CD14-positive monocyte (primary cell): ENCODE data around the gene ACE. TPM values are rescaled to one million over a fixed set of nuclear protein-coding genes. Genes with fewer than 3 reads are reported as not detected.

Experiments used
- DNase-seq, 3 donors: peaks; one replicate each; pipeline ENCODE4 v3.0.0-alpha.2; 2011 to 2022
- H2AFZ ChIP-seq: 2 replicates; pipeline ENCODE4 v1.6.0; 2012; ENCODE audit warnings: mild to moderate bottlenecking, low read depth, low read length, inconsistent platforms; ENCODE audit not compliant: insufficient read depth, poor library complexity, severe bottlenecking
- H3K27ac ChIP-seq, 2 donors: 1 replicate in 1 of 2; 2 replicates in 1 of 2; pipeline ENCODE4 v1.5.1; 2012 to 2013; ENCODE audit warnings: low read length in 2 of 2, control low read depth in 1 of 2, inconsistent platforms in 1 of 2, low read depth in 1 of 2, mild to moderate bottlenecking in 1 of 2
- H3K27me3 ChIP-seq, 2 donors: one replicate each; pipeline versions ENCODE4 v1.6.0 to v1.6.1; 2011 to 2013; ENCODE audit warnings: low read length in 2 of 2; ENCODE audit not compliant: control insufficient read depth in 2 of 2, insufficient read depth in 2 of 2
- H3K36me3 ChIP-seq, 2 donors: replicated peaks in 1 of 2; 1 replicate in 1 of 2; 2 replicates in 1 of 2; pipeline versions ENCODE4 v1.5.1 to v1.6.1; 2012 to 2013; ENCODE audit warnings: low read length in 2 of 2, control low read depth in 1 of 2, inconsistent platforms in 1 of 2, mild to moderate bottlenecking in 1 of 2; ENCODE audit not compliant: insufficient read depth in 2 of 2, control insufficient read depth in 1 of 2
- H3K4me1 ChIP-seq, 2 donors: 1 replicate in 1 of 2; 2 replicates in 1 of 2; pipeline versions ENCODE4 v1.5.1 to v1.6.1; 2012 to 2013; ENCODE audit warnings: low read length in 2 of 2, control low read depth in 1 of 2, inconsistent platforms in 1 of 2, mild to moderate bottlenecking in 1 of 2, moderate library complexity in 1 of 2; ENCODE audit not compliant: insufficient read depth in 2 of 2, control insufficient read depth in 1 of 2
- H3K4me2 ChIP-seq: replicated peaks from 2 replicates; pipeline ENCODE3; 2012; ENCODE audit warnings: low read length, moderate library complexity, mild to moderate bottlenecking; ENCODE audit not compliant: poor library complexity, severe bottlenecking; ENCODE audit errors: extremely low read depth
- H3K4me3 ChIP-seq, 3 experiments: fragments of 200-600 bp in 1 of 3; sonication (generic) in 1 of 3; replicated peaks in 1 of 3; 1 replicate in 2 of 3; 2 replicates in 1 of 3; pipeline ENCODE4 v1.5.1; 2011 to 2013; ENCODE audit warnings: low read length in 3 of 3, mild to moderate bottlenecking in 3 of 3, control low read depth in 2 of 3, low read depth in 2 of 3, inconsistent platforms in 1 of 3, moderate library complexity in 1 of 3
- H3K79me2 ChIP-seq: 2 replicates; pipeline ENCODE4 v1.6.0; 2012; ENCODE audit warnings: mild to moderate bottlenecking, control low read depth, inconsistent platforms, low read length, moderate library complexity; ENCODE audit not compliant: insufficient read depth
- H3K9ac ChIP-seq: 2 replicates; pipeline ENCODE4 v1.6.0; 2017; ENCODE audit warnings: low read length, mild to moderate bottlenecking; ENCODE audit not compliant: insufficient read depth, poor library complexity, severe bottlenecking
- H3K9me3 ChIP-seq, 2 donors: replicated peaks in 1 of 2; 1 replicate in 1 of 2; 2 replicates in 1 of 2; pipeline versions ENCODE4 v1.5.1 to v1.6.1; 2012 to 2013; ENCODE audit warnings: low read length in 2 of 2, control low read depth in 1 of 2; ENCODE audit not compliant: control insufficient read depth in 1 of 2, insufficient read depth in 1 of 2
- H4K20me1 ChIP-seq: 2 replicates; pipeline ENCODE4 v1.6.0; 2012; ENCODE audit warnings: mild to moderate bottlenecking, low read length, control low read depth, moderate library complexity; ENCODE audit not compliant: insufficient read depth
- H3K27ac Mint-ChIP-seq, 7 donors: one replicate each; pipeline ENCODE4 v1.8.0; 2020; ENCODE audit warnings: mild to moderate bottlenecking in 7 of 7, mixed read lengths in 7 of 7, moderate library complexity in 6 of 7, inconsistent platforms in 2 of 7
- H3K27me3 Mint-ChIP-seq, 3 donors: one replicate each; pipeline ENCODE4 v1.8.0; 2021 to 2022; ENCODE audit warnings: low read depth in 3 of 3, mild to moderate bottlenecking in 3 of 3, mixed read lengths in 3 of 3, moderate library complexity in 3 of 3, inconsistent platforms in 1 of 3
- H3K36me3 Mint-ChIP-seq, 2 donors: one replicate each; pipeline ENCODE4 v1.8.0; 2020; ENCODE audit warnings: mixed read lengths in 2 of 2, inconsistent platforms in 1 of 2, mild to moderate bottlenecking in 1 of 2
- H3K4me1 Mint-ChIP-seq: one replicate; pipeline ENCODE4 v1.8.0; 2020; ENCODE audit warnings: mild to moderate bottlenecking, mixed read lengths
- H3K4me3 Mint-ChIP-seq, 2 donors: one replicate each; pipeline ENCODE4 v1.8.0; 2020; ENCODE audit warnings: mild to moderate bottlenecking in 2 of 2, mixed read lengths in 2 of 2, moderate library complexity in 1 of 2
- H3K9me3 Mint-ChIP-seq, 7 donors: one replicate each; pipeline ENCODE4 v1.8.0; 2020 to 2022; ENCODE audit warnings: mixed read lengths in 7 of 7, mild to moderate bottlenecking in 6 of 7, moderate library complexity in 6 of 7, inconsistent platforms in 2 of 7
- CTCF ChIP-seq: fragments of 200-600 bp; IDR thresholded peaks from one replicate; pipeline ENCODE4 v1.8.0; 2022; ENCODE audit warnings: antibody characterized with exemption, mild to moderate bottlenecking
- WGBS: methylation state at CpG from one replicate; pipeline ENCODE4 v1.1.5; 2013; ENCODE audit warnings: missing lambda C conversion rate; ENCODE audit not compliant: insufficient coverage; 5-methylcytosine and 5-hydroxymethylcytosine counted together
- intact Hi-C, 2 donors: fragments of 100-400 bp; cut with micrococcal nuclease; formaldehyde crosslinking; loops; one replicate each; pipeline versions ENCODE4 v1.15.0 to v1.15.1; 2023
- polyA plus RNA-seq, 3 donors: library from polyadenylated mRNA; depleted of rRNA in 1 of 3; unstranded in 2 of 3; stranded (reverse) in 1 of 3; fragments of 300-500 nt in 2 of 3; fragments of >200 nt in 1 of 3; fragmentation: Illumina TruSeq in 2 of 3; gene quantifications; 1 replicate in 2 of 3; 2 replicates in 1 of 3; pipeline ENCODE4 v1.2.3, GENCODE V29; 2012 to 2021

The ACE gene
- polyA plus RNA-seq, 3 donors = 0.55 TPM; not detected in 2

GRCh38 chr17:63514974-63515373, 38.1 kb downstream of the ACE start:
- no peaks in the 10 kb centered on the region for H4K20me1 ChIP-seq
- no peak overlapping the region for H3K27ac ChIP-seq
- TF ChIP-seq CTCF = no peak
- no peak overlapping the region for H2AFZ ChIP-seq
- H3K79me2 ChIP-seq = no peaks in the 10 kb centered on the region
- 86% methylated on average over 2 of the region's 2 CpGs for WGBS
- peaks cover 0 to 3% (median 0%) of the 10 kb centered on the region in 7 donors for H3K9me3 Mint-ChIP-seq
- intact Hi-C loops = no loop called here
- H3K9me3 ChIP-seq = no peaks in the 10 kb centered on the region
- H3K4me3 ChIP-seq = no peak overlapping the region
- H3K36me3 Mint-ChIP-seq = no peaks in the 10 kb centered on the region
- no peak overlapping the region for H3K9ac ChIP-seq
- H3K4me1 Mint-ChIP-seq = no peaks in the 10 kb centered on the region
- no peak for DNase-seq
- peaks cover 3 to 14% (median 8%) of the 10 kb centered on the region in 3 donors for H3K27me3 Mint-ChIP-seq
- H3K27ac Mint-ChIP-seq = no peak overlapping the region
- H3K4me2 ChIP-seq = no peak overlapping the region
- H3K4me3 Mint-ChIP-seq = no peak overlapping the region
- H3K27me3 ChIP-seq = no peaks in the 10 kb centered on the region
- no peaks in the 10 kb centered on the region for H3K36me3 ChIP-seq
- no peaks in the 10 kb centered on the region for H3K4me1 ChIP-seq

GRCh38 chr17:63515426-63515825, 38.6 kb downstream of the ACE start:
- no peak overlapping the region for H3K27ac ChIP-seq
- DNase-seq = no peak
- H3K9ac ChIP-seq = no peak overlapping the region
- no peaks in the 10 kb centered on the region for H3K4me1 ChIP-seq
- Mint-ChIP-seq H3K4me3 (no peak overlapping the region), H3K36me3 (no peaks in the 10 kb centered on the region), H3K27ac (no peak overlapping the region), H3K27me3 (peaks cover 3 to 14% (median 8%) of the 10 kb centered on the region in 3 donors), H3K4me1 (no peaks in the 10 kb centered on the region), H3K9me3 (peaks cover 0 to 4% (median 0%) of the 10 kb centered on the region in 7 donors)
- 89% methylated on average over 1 of the region's 1 CpG for WGBS
- no peak for TF ChIP-seq CTCF
- intact Hi-C loops = no loop called here
- H3K4me2 ChIP-seq = no peak overlapping the region
- no peaks in the 10 kb centered on the region for H3K36me3 ChIP-seq
- H3K4me3 ChIP-seq = no peak overlapping the region
- no peaks in the 10 kb centered on the region for H3K27me3 ChIP-seq
- H2AFZ ChIP-seq = no peak overlapping the region
- H3K79me2 ChIP-seq = no peaks in the 10 kb centered on the region
- H4K20me1 ChIP-seq = no peaks in the 10 kb centered on the region
- no peaks in the 10 kb centered on the region for H3K9me3 ChIP-seq
